ENCODE results near the gene CSNK1G1.

The CSNK1G1 gene

DNA sequence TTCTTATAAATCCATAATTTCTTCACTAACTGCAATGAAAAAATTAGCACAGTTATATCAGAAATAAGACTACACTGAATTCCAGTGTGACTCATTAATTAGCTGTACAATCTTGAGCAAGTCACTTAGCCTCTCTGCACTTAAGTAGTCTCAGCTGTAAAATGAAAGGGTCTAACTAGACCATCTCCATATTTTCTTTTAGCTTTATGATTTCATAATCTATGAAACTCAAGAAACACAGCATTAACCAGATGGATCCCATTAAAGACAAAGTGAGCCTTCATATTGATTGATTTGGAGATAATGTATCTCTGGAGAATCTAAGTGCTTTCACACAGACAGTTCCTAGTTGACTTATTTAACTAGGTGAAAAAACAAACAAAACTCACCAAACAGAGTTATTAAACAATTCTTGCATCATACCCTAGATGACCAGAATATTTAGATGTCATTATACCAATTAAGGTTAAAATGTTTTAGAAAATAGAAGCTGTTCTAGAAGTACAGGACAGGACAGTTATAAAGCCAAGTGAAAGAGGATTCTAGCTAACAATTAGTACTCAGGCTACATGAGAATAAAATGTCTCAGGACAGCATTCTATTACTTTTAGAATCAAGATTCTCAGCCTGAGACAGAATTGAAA is 11.2 kb downstream of the CSNK1G1 start:
- TF ChIP-seq CTCF (IDR thresholded peaks at IDR 0.05; ENCODE audit: low read depth, low read length) = no peak
- Histone ChIP-seq H3K27ac (no peak overlapping the region), H3K4me3 (ENCODE audit: low read depth, low read length) (no peak overlapping the region), H3K9me3 (ENCODE audit: severe bottlenecking) (no peaks in the 10 kb centered on the region), H3K36me3 (no peaks in the 10 kb centered on the region; the same call in 1 of the 2 replicates), H3K27me3 (ENCODE audit: insufficient read depth, low read depth, severe bottlenecking) (no peaks in the 10 kb centered on the region)
- no peak for DNase-seq

DNA sequence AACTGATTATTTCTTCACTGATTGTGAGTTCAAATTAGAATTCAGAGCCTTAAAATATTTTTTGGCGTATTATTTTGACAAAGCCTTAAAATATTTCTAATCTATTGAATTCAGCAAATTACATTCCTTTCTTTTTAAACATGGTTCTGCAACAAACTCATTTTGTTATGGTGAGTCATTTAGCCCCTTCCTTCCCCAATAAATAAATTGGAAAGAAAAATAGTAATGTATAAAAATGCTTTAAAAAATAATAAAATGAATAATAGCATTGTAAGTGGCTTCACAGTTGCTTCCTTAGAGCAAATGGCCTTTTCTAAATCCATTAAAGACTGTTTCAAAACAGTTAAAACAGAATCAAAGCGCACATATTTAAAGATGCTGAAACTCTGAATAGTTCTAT is 12.1 kb downstream of the CSNK1G1 start:
- Histone ChIP-seq H3K9me3 (ENCODE audit: severe bottlenecking) (no peaks in the 10 kb centered on the region), H3K27me3 (ENCODE audit: insufficient read depth, low read depth, severe bottlenecking) (no peaks in the 10 kb centered on the region), H3K4me3 (ENCODE audit: low read depth, low read length) (no peak overlapping the region), H3K36me3 (no peaks in the 10 kb centered on the region; the same call in 1 of the 2 replicates), H3K27ac (no peak overlapping the region)
- no peak for DNase-seq
- TF ChIP-seq CTCF (IDR thresholded peaks at IDR 0.05; ENCODE audit: low read depth, low read length) = no peak

- Histone ChIP-seq H3K9me3 (ENCODE audit: severe bottlenecking) (no peaks in the 10 kb centered on the region), H3K4me3 (ENCODE audit: low read depth, low read length) (no peak overlapping the region), H3K27ac (no peak overlapping the region), H3K36me3 (no peaks in the 10 kb centered on the region; the same call in 1 of the 2 replicates), H3K27me3 (ENCODE audit: insufficient read depth, low read depth, severe bottlenecking) (no peaks in the 10 kb centered on the region)
- TF ChIP-seq CTCF (IDR thresholded peaks at IDR 0.05; ENCODE audit: low read depth, low read length) = no peak
- DNase-seq = no peak
Observed at GRCh38 chr15:64343222-64343621, 12.8 kb downstream of the CSNK1G1 start.

GRCh38 chr15:64341961-64342360 is 14.0 kb downstream of the CSNK1G1 start:
- no peak for TF ChIP-seq CTCF (IDR thresholded peaks at IDR 0.05; ENCODE audit: low read depth, low read length)
- no peaks in the 10 kb centered on the region; the same call in 1 of the 2 replicates for H3K36me3 ChIP-seq
- H3K4me3 ChIP-seq (ENCODE audit: low read depth, low read length) = no peak overlapping the region
- no peak overlapping the region for H3K27ac ChIP-seq
- no peak for DNase-seq
- no peaks in the 10 kb centered on the region for H3K27me3 ChIP-seq (ENCODE audit: insufficient read depth, low read depth, severe bottlenecking)
- H3K9me3 ChIP-seq (ENCODE audit: severe bottlenecking) = no peaks in the 10 kb centered on the region

DNA sequence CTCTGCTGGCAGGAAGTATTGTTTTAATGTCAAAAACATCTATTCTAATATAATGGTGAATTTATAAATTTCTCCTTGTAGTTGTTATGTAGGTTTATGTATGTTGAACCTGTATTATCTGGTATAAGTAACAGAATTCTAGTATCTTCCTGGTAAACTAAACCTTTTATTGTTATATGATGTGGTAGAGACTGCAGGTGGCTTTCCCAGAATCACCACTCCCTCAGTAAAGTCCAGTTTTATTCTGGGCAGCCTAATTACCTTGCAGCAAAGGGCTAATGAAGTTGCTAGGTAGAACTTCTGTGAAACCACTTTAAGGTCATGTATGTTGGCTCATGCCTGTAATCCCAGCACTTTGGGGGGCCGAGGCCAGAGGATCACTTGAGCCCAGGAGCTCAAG is 15.6 kb downstream of the CSNK1G1 start:
- Histone ChIP-seq H3K27ac (no peak overlapping the region), H3K9me3 (ENCODE audit: severe bottlenecking) (no peaks in the 10 kb centered on the region), H3K36me3 (no peaks in the 10 kb centered on the region; the same call in 1 of the 2 replicates), H3K27me3 (ENCODE audit: insufficient read depth, low read depth, severe bottlenecking) (no peaks in the 10 kb centered on the region), H3K4me3 (ENCODE audit: low read depth, low read length) (no peak overlapping the region)
- TF ChIP-seq CTCF (IDR thresholded peaks at IDR 0.05; ENCODE audit: low read depth, low read length) = no peak
- no peak for DNase-seq

DNA sequence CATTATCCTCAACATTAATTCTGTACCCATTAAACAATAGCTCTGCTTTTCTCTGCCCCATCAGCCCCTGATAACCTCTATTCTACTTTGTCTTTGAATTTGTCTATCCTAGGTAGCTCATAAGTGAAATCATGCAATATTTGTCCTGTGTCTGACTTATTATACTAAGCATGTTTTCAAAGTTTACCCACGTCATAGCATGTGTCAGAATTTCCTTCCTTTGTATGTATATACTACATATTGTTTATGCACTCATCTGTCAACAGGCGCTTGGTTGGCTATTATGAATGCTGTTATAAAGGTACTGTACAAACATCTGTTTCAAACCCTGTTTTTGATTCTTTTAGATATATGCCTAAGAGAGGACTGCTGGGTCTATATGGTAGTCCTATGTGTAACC is 18.2 kb downstream of the CSNK1G1 start:
- Histone ChIP-seq H3K36me3 (no peaks in the 10 kb centered on the region; the same call in none of the 2 replicates), H3K9me3 (ENCODE audit: severe bottlenecking) (no peaks in the 10 kb centered on the region), H3K27ac (no peak overlapping the region), H3K27me3 (ENCODE audit: insufficient read depth, low read depth, severe bottlenecking) (no peaks in the 10 kb centered on the region), H3K4me3 (ENCODE audit: low read depth, low read length) (no peak overlapping the region)
- no peak for DNase-seq
- TF ChIP-seq CTCF (IDR thresholded peaks at IDR 0.05; ENCODE audit: low read depth, low read length) = no peak

Data from WERI-Rb-1 (cell line).